HEK293T (cell line): ENCODE measurements around the gene SLC25A30.
"Not testable (repeated sequence)": the region's sequence is repeated elsewhere in the genome, so short reads cannot be mapped to it uniquely, and the experiment has no call there.

Source experiments
- BHLHE40 ChIP-seq: fragments of 450-650 bp; IDR thresholded peaks from 2 replicates; pipeline ENCODE4 v1.6.1; 2016; ENCODE audit warnings: mild to moderate bottlenecking, moderate library complexity, borderline replicate concordance
- CTBP1 ChIP-seq: fragments of 450-650 bp; IDR thresholded peaks from 2 replicates; pipeline ENCODE4 v1.6.1; 2016; ENCODE audit warnings: borderline replicate concordance
- FOXA1 ChIP-seq: fragments of 450-650 bp; IDR thresholded peaks from 2 replicates; pipeline ENCODE4 v1.6.1; 2016; ENCODE audit warnings: mild to moderate bottlenecking
- FOXK2 ChIP-seq: fragments of 450-650 bp; IDR thresholded peaks from 2 replicates; pipeline ENCODE4 v1.6.1; 2016; ENCODE audit warnings: mild to moderate bottlenecking
- FOXM1 ChIP-seq: fragments of 450-650 bp; IDR thresholded peaks from 2 replicates; pipeline ENCODE4 v1.6.1; 2017; ENCODE audit warnings: mild to moderate bottlenecking, borderline replicate concordance
- HDGF ChIP-seq: fragments of 450-650 bp; IDR thresholded peaks from 2 replicates; pipeline ENCODE4 v1.6.1; 2017; ENCODE audit warnings: antibody characterized with exemption, borderline replicate concordance
- L3MBTL2 ChIP-seq: fragments of 450-650 bp; conservative IDR thresholded peaks from 2 replicates; pipeline ENCODE4 v1.6.1; 2016; ENCODE audit warnings: mild to moderate bottlenecking
- PKNOX1 ChIP-seq: fragments of 450-650 bp; IDR thresholded peaks from 2 replicates; pipeline ENCODE4 v1.6.1; 2016
- SP1 ChIP-seq: fragments of 450-650 bp; IDR thresholded peaks from 2 replicates; pipeline ENCODE4 v1.6.1; 2017
- SUZ12 ChIP-seq: fragments of 450-650 bp; IDR thresholded peaks from 2 replicates; pipeline ENCODE4 v1.6.1; 2016; ENCODE audit warnings: mild to moderate bottlenecking
- TARDBP ChIP-seq: fragments of 450-650 bp; IDR thresholded peaks from 2 replicates; pipeline ENCODE4 v1.6.1; 2016

GRCh38 chr13:45426056-45426841 lies 8.1 kb upstream of the SLC25A30 start:
- TF ChIP-seq BHLHE40, SUZ12, SP1, FOXM1, HDGF, TARDBP, PKNOX1, L3MBTL2, FOXK2, FOXA1, CTBP1: not testable (repeated sequence)
